Stimulated activated CD4-positive, alpha-beta T cell treated with anti-CD3 and anti-CD28 coated beads, Interleukin-2, amount 100 ng/mL, for 48 hours (primary cell): Measurements from ENCODE around the gene QRICH2.
A peak's percentile ranks its signal among the peaks of the same experiment; 100 is the strongest.
"Not testable (repeated sequence)": the region's sequence is repeated elsewhere in the genome, so short reads cannot be mapped to it uniquely, and the experiment has no call there.

ENCODE experiments used
- DNase-seq, 2 donors: peaks; one replicate each; pipeline ENCODE4 v3.0.0-alpha.2; 2020

The QRICH2 gene

GRCh38 chr17:76329664-76330063, 21.6 kb upstream of the QRICH2 start:
- no peak for DNase-seq

DNA sequence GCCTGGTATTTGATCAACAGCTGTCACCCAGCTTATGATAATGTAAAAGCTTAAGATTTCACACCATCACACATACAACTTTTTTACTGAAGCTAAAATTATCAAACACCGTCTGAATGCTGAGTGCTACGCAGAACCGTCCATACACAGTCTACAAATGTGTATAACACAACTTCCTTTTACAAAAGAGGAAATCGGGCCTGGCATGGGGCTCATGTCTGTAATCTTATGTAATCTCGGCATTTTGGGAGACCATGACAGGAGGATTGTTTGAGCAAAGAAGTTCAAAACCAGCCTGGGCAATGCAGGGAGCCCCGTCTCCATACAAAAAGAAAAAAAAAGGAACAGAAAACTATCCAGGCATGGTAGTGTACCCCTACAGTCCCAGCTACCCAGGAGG, 19.6 kb upstream of the QRICH2 start:
- DNase-seq: no peak

- no peak for DNase-seq
These were observed 18.2 kb upstream of the QRICH2 start for GRCh38 chr17:76326306-76326705.

GRCh38 chr17:76318586-76318985, 10.5 kb upstream of the QRICH2 start:
- no peak for DNase-seq

DNA sequence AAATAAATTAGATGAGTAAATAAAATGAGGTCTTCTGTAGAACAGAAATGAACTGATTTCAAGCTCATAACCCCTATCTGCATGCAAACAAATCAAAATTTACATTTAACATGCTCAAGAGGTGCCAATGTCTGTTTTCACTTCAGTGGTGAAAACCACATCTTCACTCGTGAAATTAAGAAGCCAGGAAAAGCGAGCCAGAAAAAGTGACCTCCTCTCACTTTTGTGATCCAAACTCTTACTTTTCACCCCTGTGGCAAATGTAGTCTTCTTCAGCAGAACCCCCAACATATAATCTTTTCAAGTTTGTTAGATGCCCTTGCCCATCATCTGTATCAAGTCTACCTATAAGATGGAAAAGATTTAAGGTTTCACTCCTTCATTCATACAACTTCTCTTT, 9.5 kb upstream of the QRICH2 start:
- no peak for DNase-seq

- no peak for DNase-seq
These were observed 6.5 kb upstream of the QRICH2 start for GRCh38 chr17:76314392-76315227.

DNA sequence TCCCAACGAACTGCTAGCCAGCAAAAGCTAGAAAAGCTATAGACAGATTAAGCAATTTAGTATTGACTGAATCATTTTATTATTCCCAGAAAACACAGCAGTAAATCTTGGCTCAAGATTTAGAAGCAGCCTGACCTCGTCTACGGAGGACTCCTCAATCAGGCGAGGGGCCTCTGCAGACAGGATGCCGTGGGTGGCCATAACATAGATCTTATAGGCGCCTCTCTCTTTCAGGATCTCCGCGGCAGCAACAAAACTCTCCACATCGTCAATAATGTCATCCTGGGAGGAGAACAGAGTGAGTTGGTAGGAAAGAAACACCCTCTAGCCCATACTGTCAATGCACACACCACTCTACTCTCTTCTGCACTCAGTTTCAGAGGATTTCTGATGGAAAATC, 4.7 kb upstream of the QRICH2 start:
- DNase-seq: no peak

DNA sequence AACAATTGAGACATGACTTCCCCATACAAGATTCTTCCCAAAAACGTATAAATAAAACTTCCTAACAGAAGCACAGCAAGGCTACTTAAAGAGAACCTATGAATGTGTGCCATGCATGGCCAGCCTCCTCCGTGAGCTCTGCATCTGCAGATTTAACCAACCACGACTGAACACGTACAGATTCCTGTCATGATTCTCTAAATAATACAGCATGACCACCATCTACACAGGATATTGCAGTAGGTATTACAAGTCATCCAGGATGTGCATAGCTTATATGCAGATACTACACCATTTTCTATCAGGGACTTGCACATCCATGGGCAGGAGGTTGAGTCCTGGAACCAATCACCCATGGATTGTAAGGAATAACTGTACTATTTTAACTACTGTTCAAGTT, 1.4 kb upstream of the QRICH2 start:
- DNase-seq: no peak

GRCh38 chr17:76307299-76307965, 644 bp downstream of the QRICH2 start:
- DNase-seq: no peak

DNA sequence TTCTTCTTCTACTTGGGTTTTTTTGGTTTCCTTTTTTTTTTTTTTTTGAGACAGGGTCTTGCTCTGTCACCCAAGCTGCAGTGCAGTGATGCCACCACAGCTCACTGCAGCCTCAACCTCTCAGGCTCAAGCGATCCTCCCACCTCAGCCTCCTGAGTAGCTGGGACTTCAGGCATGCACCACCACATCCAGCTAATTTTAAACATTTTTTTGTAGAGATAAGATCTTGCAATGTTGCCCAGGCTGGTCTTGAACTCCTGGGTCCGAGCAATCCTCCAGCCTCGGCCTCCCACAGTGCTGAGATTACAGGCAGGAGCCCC, 3.0 kb downstream of the QRICH2 start:
- DNase-seq: not testable (repeated sequence)

DNA sequence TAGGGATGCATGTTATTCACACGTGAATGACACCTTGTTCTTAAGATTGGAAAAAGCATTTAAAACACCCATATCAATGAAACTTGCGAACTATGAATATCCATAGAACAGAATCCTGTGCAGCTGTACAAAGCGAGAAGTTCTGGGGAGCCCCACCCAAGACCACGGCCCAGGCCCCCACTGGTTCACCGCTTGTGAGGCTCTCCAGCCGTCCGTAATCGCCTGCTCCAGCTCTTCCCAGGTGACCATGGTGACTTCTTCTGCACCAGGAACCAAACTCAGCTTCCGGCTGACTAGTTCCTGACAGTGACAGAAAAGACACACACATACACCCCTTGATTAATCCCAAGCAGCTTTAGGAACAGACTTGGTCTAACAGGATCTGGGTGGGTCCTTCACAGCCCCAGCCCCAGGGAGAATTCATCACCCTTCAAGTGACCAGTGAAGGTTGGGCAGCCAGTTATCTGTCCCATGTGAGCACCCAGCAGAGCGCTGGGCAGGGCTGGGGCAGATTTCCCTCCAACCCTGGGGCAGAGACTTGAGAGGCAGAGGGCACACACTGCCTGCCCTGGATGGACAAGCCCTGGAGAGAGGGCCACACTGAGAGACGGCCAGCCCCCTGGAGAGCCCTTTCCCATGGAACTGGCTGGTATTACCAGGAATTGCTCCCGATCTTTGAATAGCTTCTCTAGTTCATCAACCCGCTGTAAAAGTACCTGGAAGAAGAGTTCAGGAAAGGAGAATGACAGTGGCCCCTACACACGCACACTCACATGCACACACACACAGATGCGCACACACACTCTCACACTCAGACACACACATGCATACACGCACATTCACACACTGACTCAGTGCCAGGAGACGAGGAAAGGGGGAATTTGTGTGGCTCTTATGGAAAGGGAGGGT, 3.6 kb downstream of the QRICH2 start:
- DNase-seq: no peak

GRCh38 chr17:76297436-76297835, 10.6 kb downstream of the QRICH2 start:
- no peak for DNase-seq

DNA sequence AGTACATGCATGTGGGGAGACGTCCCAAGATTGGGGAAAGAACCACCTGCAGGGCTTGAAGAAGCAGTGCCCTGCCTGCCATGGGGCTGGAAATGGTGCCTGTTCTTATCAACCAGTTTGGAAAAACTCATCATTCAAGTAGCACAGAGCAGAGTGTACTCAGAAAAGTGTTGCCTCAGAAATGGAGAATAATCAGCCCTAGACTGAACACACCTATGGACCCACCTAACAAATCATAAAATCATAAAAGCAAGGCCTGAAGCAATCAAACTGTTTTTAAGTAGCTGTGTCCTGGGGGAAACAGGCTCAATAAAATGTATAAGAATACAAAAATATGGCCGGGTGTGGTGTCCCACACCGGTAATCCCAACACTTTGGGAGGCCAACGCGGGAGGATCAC, 11.2 kb downstream of the QRICH2 start:
- DNase-seq: no peak

GRCh38 chr17:76296186-76296585, 11.9 kb downstream of the QRICH2 start:
- DNase-seq: no peak

DNA sequence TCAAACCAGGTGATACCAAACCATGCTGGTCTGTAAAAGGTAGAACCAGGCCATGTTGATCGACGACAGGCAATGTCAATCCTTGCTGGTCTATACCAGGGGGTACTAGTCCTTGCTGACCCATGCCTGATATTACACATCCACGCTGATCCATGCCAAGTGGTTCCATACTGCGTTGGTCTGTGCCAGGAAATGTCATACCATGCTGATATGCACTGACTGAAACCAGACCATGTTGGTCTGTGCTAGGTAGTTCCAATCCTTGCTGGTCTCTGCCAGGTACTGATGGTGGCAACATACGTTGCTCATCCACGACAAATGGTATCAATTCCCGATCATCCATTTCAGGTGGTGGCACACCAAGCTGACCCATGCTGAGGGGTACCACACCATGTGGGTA, 15.0 kb downstream of the QRICH2 start:
- DNase-seq: no peak

GRCh38 chr17:76292567-76292966, 15.5 kb downstream of the QRICH2 start:
- DNase-seq: no peak

DNA sequence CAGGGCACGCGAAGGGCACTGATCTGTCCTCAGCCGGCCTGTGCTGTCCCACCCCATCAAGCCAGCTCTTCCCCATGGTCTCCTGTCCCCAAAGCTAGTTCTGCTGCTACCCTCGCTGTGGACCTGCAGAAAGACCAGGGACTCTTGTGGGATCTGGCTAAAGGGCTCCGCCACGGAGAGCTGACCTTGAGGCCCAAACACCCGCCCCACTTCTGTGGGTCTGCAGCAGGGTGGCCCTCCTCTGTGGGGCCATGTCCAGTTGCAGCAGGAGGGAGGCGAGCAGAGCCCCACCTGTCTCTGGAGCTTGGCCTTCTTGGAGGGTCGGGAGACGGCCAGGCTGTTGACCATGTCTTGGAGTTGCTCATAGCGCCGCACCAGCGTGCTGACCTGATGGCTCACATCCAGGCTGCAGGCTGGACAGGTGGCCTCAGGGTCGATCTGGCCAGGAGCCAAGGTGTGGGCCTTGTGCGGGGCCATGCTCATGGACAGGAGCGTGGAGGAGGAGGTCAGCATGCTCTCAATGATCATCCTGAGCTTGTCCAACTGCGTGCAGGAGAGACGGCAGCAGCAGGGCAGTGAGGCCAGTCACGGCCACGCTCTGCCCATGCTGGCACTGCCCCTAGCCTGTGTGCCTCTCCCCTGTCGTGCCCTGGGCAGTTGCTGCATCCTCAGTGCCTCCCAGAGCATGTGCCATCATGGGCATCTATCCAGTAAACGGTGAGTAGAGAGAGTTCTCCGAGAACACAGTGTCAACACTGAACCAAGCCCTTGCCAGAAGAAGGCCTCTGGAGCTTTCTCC, 26.3 kb downstream of the QRICH2 start:
- DNase-seq: no peak

GRCh38 chr17:76280650-76281049, 27.4 kb downstream of the QRICH2 start:
- DNase-seq: no peak

GRCh38 chr17:76279742-76280287, 28.3 kb downstream of the QRICH2 start:
- DNase-seq: no peak

DNA sequence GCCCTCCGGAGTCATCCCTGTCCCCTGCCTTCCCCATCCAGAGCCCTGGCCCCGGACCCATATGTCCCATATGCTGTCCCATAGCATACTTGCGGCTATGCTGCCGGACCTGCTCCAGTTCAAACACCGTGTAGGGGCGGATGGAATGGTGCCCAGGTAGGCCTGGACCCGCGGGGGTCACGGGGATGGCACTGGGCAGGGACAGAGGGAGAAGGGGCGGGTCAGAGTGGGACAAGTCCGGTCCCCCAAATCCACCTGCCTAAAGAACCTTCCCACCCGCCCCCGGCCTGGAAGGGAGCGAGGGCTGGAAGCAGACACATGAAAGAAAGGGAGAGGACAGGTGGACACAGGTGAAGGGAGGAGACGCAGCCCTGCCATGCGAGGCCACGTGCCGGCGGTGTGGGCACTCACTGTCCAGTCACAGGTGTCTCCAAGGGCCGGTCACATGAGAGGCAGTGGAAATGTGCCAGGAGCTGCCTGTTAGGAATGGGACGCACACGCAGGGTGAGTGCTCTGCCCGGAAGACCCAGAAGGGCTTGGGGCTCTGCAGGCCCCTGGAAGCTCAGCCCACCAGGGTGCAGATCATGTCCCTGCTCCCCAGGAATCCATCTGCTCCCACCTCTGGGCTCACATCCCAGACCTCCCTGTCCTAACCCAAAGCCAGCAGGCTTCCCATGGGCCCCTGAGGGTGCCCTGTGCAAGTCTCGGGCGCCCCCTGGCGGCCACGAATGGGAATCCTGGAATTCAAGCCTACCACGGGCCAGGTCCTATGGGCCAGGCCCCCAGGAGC, 28.9 kb downstream of the QRICH2 start:
- peak; percentile 87 to 89 for DNase-seq

- DNase-seq: no peak
These were observed 29.7 kb downstream of the QRICH2 start for GRCh38 chr17:76278268-76278908.
